HG03457 (cell line): ENCODE results near the gene SLC30A10.
"Not testable (repeated sequence)": the region's sequence is repeated elsewhere in the genome, so short reads cannot be mapped to it uniquely, and the experiment has no call there.

Experiments used
- ATAC-seq: cut with Tn5 transposase; IDR thresholded peaks from one replicate; pipeline ENCODE4 v1.9.1; 2021; ENCODE audit warnings: moderate number of reproducible peaks; ENCODE audit not compliant: unreplicated experiment

SLC30A10 gene

DNA sequence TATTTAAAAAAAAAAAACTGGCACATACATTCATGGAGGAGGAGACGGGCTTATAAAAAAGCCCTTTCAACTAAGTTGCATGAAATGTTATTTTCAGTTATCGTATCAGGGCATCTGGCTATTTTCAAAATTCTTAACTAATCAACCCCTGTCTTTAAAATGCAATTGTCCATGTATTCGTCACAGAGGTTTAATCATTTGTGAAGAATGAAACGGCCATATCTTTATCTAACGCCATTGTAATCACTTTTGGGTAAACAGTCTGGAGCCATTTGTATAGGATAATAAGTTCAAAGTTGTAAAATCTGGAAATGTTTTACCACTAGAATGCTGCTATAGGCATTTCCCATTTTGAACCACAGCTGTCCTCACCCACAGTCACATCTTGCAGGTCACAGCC, 30.4 kb downstream of the SLC30A10 start:
- ATAC-seq, result no peak

DNA sequence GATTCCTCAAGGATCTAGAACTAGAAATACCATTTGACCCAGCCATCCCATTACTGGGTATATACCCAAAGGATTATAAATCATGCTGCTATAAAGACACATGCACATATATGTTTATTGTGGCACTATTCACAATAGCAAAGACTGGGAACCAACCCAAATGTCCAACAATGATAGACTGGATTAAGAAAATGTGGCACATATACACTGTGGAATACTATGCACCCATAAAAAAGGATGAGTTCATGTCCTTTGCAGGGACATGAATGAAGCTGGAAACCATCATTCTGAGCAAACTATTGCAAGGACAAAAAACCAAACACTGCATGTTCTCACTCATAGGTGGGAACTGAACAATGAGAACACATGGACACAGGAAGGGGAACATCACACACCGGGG, 36.1 kb downstream of the SLC30A10 start:
- ATAC-seq, result not testable (repeated sequence)

GRCh38 chr1:219891846-219892245, 36.5 kb downstream of the SLC30A10 start:
- ATAC-seq, result not testable (repeated sequence)

DNA sequence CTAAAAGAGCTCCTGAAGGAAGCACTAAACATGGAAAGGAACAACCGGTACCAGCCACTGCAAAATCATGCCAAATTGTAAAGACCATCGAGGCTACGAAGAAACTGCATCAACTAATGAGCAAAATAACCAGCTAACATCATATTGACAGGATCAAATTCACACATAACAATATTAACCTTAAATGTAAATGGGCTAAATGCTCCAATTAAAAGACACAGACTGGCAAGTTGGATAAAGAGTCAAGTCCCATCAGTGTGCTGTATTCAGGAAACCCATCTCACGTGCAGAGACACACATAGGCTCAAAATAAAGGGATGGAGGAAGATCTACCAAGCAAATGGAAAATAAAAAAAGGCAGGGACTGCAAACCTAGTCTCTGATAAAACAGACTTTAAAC, 39.7 kb downstream of the SLC30A10 start:
- ATAC-seq, result not testable (repeated sequence)

DNA sequence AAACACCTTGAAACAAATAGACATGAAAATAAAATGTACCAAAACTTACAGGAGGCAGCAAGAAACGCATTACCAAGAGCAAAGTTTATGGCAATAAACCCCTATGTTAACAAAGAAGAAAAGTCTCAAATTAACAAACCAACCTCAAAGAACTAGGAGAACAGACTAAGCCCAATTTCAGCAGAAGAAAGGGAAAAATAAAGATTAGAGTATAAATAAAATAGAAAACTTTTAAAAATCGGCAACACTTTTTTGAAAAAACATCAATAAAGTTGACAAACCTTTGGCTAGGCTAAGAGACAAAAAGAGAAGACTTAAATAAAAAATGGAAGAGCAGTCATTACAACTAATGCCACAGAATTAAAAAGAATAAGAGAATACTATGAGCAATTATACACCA, 42.7 kb downstream of the SLC30A10 start:
- no peak for ATAC-seq

- no peak for ATAC-seq
Measured at GRCh38 chr1:219883400-219884332, 44.7 kb downstream of the SLC30A10 start.

- no peak for ATAC-seq
Measured at GRCh38 chr1:219882755-219883154, 45.6 kb downstream of the SLC30A10 start.

DNA sequence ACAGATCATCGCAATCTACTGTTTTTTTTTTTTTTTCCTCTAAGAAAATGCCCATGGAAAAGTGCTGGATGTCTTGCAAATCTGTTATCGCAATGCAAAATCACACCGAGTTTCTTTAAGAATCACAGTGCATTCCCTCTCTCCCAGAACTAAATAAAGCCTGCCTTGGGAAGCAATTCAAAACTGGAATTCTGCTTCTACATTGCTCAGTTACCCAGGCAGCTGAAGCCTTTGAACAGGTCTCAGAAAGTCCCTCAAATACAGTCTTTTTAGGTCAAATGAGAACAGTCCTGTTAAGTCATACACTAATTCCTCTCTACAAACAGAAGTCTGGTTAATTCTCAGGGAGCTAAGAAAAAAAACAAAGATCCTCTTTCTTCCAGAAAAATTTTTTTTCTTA, 46.3 kb downstream of the SLC30A10 start:
- no peak for ATAC-seq

GRCh38 chr1:219880765-219881457, 47.4 kb downstream of the SLC30A10 start:
- ATAC-seq, result no peak

DNA sequence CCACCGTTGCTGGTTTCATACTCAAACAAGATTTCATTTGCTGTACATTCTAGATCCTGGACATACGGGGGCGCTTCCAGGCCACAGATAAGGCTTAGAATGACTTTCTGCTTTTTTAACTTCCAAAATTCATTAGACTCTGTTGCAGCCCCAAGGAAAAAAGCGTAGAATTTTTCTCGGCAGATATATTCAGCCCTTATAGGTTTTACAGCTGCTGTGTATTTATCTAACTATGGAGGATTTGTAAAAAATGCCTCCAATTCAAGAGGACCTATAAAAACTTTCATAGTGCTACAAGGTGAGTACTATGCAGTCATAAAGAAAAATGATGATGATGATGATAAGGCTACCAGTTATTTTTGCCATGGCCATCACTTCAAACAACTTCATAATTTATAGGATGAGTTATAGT, 51.6 kb downstream of the SLC30A10 start:
- ATAC-seq, result no peak

DNA sequence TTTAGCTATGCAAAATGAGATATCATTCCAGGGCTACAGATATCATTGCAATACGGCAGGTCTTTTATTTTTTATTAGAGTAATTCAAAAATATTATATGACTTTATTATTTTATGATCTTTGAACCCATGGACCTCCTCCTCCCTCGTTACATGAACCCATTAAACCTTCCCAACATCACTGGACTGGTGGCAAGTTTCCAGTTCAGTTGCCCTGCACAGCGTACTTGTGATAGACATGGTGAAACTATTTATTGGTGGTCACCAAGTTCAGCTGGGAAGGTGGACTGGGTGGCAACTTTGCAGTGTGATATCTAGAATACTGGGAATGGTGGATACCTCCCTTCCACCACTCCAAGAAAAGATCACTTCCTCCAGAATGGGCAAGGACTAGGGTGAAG, 52.5 kb downstream of the SLC30A10 start:
- no peak for ATAC-seq

- ATAC-seq, result not testable (repeated sequence)
Measured at GRCh38 chr1:219872538-219872937, 55.8 kb downstream of the SLC30A10 start.

DNA sequence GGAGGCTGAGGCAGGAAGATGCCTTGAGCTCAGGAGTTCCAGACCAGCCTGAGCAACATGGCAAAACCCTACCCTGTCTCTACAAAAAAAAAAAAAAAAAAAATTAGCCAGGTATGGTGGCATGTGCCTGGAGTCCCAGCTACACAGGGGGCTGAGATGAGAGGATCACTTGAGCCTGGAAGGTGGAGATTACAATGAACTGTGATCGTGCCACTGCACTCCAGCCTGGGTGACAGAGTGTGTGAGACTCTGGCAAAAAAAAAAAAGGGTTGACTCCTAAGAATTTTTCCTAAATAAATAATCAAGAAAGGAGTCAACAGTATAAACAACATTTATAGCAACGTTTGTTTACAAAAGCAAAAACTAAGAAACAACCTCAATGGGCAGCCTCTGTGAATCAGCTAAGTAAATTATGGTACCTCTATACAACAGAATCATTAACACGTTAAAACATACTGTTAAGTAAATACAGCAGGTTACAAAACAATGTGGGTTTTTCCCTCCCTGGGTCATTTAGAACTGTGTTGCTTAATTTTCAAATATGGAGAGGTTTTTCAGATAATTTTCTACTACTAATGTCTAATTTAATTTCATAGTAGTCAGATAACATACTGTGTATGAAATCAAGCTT, 56.8 kb downstream of the SLC30A10 start:
- ATAC-seq, result no peak

GRCh38 chr1:219868615-219869014, 59.7 kb downstream of the SLC30A10 start:
- ATAC-seq, result not testable (repeated sequence)
